Smooth muscle cell of bladder (primary cell): ENCODE measurements around the gene CMYA5. TPM values are rescaled to one million over a fixed set of nuclear protein-coding genes. Genes with fewer than 3 reads are reported as not detected.

Experiments
- total RNA-seq: library from RNA; depleted of rRNA; stranded (reverse); fragments of >200 nt; gene quantifications from 2 replicates; pipeline ENCODE4 v1.2.3, GENCODE V29; 2014

Gene CMYA5
- 1.3 and 3.0 TPM in 2 replicates for total RNA-seq

DNA sequence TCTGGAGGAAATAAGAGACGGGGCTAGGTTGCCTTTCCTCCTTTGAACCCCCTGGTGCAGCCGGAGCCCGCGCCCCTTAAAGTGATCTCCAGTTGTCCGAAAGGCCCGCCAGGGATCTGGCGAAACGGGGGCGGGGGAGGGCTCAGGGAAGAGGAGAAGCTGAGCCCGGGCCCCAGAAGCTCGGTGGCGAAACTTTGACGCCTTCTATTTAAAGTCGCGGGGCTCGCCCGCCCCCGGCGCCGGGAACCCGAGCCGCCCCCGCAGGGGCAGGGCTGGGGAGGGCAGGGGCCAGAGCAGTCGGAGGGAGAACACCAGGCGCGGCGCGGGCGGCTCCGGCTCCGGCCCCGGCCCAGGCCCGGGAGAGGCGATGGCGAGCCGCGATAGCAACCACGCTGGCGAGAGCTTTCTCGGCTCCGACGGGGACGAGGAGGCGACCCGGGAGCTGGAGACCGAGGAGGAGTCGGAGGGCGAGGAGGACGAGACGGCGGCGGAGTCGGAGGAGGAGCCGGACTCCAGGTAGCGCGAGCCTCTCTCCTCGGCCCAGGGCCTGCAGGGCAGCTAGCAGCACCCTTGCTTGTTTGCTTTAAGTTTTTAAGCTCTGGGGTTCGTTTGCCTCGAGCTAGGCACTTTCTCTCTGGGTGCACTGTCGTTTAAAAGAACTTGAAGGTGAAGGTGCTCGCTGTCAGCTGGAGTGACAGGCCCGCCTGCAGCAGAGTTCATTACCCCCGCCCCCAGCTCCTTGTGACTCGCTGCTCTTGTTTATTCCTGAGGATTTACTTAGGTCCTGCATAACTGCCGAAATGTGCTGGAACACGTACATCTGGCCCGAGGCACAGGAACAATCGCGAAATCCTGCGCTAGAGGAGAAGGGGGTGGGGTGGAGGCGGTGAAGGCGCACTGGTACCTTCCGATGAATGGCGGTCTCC lies at the start of gene CMYA5:
TSS of gene CMYA5 (plus strand) at position 296 of the 926 bp plus-strand sequence. CDS start at position 368, 72 bp downstream.

Other genes starting within 250 kb of the CMYA5 start
- 12.8 and 19.3 TPM in 2 replicates for gene HOMER1, start 175.7 kb upstream of the CMYA5 start, total RNA-seq
- 25.7 and 26.2 TPM in 2 replicates for gene TENT2, start 77.4 kb upstream of the CMYA5 start, total RNA-seq